Inferior parietal cortex (tissue), 1 donor: Measurements from ENCODE around the gene MMS19.
"Not testable (repeated sequence)": the region's sequence is repeated elsewhere in the genome, so short reads cannot be mapped to it uniquely, and the experiment has no call there.

Experiments
- DNase-seq: peaks from one replicate; pipeline ENCODE4 v3.0.0-alpha.2; 2016; ENCODE audit errors: extremely low spot score

MMS19 gene

GRCh38 chr10:97529685-97530465 lies 31.7 kb upstream of the MMS19 start:
- no peak for DNase-seq

GRCh38 chr10:97528876-97529275 lies 30.7 kb upstream of the MMS19 start:
- not testable (repeated sequence) for DNase-seq

- DNase-seq, result no peak
Measured at GRCh38 chr10:97525683-97526110, 27.5 kb upstream of the MMS19 start.

GRCh38 chr10:97525086-97525485 lies 26.9 kb upstream of the MMS19 start:
- no peak for DNase-seq

GRCh38 chr10:97522937-97523336 lies 24.7 kb upstream of the MMS19 start:
- DNase-seq, result no peak

- DNase-seq, result no peak
Measured at GRCh38 chr10:97522071-97522470, 23.8 kb upstream of the MMS19 start.

GRCh38 chr10:97520978-97521761 lies 22.9 kb upstream of the MMS19 start:
- no peak for DNase-seq

GRCh38 chr10:97520520-97520919 lies 22.3 kb upstream of the MMS19 start:
- DNase-seq, result no peak

GRCh38 chr10:97519342-97519741 lies 21.1 kb upstream of the MMS19 start:
- DNase-seq, result no peak

GRCh38 chr10:97518301-97519043 lies 20.2 kb upstream of the MMS19 start:
- DNase-seq, result no peak

GRCh38 chr10:97517778-97518300 lies 19.6 kb upstream of the MMS19 start:
- no peak for DNase-seq

- DNase-seq, result no peak
Measured at GRCh38 chr10:97517096-97517750, 19.0 kb upstream of the MMS19 start.

- no peak for DNase-seq
Measured at GRCh38 chr10:97515271-97515978, 17.2 kb upstream of the MMS19 start.

- DNase-seq, result no peak
Measured at GRCh38 chr10:97514344-97514743, 16.1 kb upstream of the MMS19 start.

GRCh38 chr10:97512993-97513392 lies 14.8 kb upstream of the MMS19 start:
- no peak for DNase-seq

- DNase-seq, result no peak
Measured at GRCh38 chr10:97511711-97512440, 13.7 kb upstream of the MMS19 start.

- no peak for DNase-seq
Measured at GRCh38 chr10:97510686-97511085, 12.5 kb upstream of the MMS19 start.

- no peak for DNase-seq
Measured at GRCh38 chr10:97509120-97509680, 11.0 kb upstream of the MMS19 start.

- DNase-seq, result no peak
Measured at GRCh38 chr10:97508342-97508741, 10.1 kb upstream of the MMS19 start.
